H1 (cell line): ENCODE results near the gene CGA. TPM values are rescaled to one million over a fixed set of nuclear protein-coding genes. Genes with fewer than 3 reads are reported as not detected.

Experiments used
- CHD2 ChIP-seq: IDR thresholded peaks from 2 replicates; pipeline ENCODE4 v1.6.1; 2012; ENCODE audit warnings: low read length, improper control_type of control experiment
- EZH2 ChIP-seq: fragments of 200-600 bp; sonication (generic); IDR thresholded peaks from 2 replicates; pipeline ENCODE4 v1.7.1; 2012; ENCODE audit warnings: low read depth, mild to moderate bottlenecking, moderate library complexity, low read length, inconsistent platforms; ENCODE audit not compliant: severe bottlenecking
- FOSL1 ChIP-seq: IDR thresholded peaks from 2 replicates; pipeline ENCODE4 v1.6.1; 2011; ENCODE audit warnings: mild to moderate bottlenecking, low read depth, low read length, moderate library complexity; ENCODE audit not compliant: insufficient read depth
- SP4 ChIP-seq: IDR thresholded peaks from 2 replicates; pipeline ENCODE4 v1.6.1; 2012; ENCODE audit warnings: low read length, inconsistent platforms
- TEAD4 ChIP-seq: IDR thresholded peaks from 2 replicates; pipeline ENCODE4 v1.6.1; 2012; ENCODE audit warnings: low read depth, low read length, inconsistent platforms, mixed read lengths
- polyA plus RNA-seq, 7 experiments: library from polyadenylated mRNA; depleted of rRNA in 3 of 7; stranded (reverse) in 5 of 7; unstranded in 2 of 7; fragments of >200 nt in 5 of 7; fragments of 200-250 nt in 2 of 7; gene quantifications; 1 replicate in 5 of 7; 2 replicates in 1 of 7; 4 replicates in 1 of 7; pipeline versions ENCODE4 v1.2.1 to v1.2.3, GENCODE V29; 2011 to 2013; ENCODE audit warnings: missing spikeins in 2 of 7, mixed read lengths in 2 of 7
- total RNA-seq: library from RNA; stranded (reverse); fragmentation: NEBNext Ultra II Directional; extraction: Animal tissue kit (Norgen Biotek cat#: 25700); gene quantifications from 2 replicates; pipeline ENCODE4 v1.2.1, GENCODE V29; 2021

CGA gene
- total and polyA plus RNA-seq, 2 of the 8 experiments (the other 6 are each of a cell fraction or from before 2014, with no cell fraction given), result not detected

DNA sequence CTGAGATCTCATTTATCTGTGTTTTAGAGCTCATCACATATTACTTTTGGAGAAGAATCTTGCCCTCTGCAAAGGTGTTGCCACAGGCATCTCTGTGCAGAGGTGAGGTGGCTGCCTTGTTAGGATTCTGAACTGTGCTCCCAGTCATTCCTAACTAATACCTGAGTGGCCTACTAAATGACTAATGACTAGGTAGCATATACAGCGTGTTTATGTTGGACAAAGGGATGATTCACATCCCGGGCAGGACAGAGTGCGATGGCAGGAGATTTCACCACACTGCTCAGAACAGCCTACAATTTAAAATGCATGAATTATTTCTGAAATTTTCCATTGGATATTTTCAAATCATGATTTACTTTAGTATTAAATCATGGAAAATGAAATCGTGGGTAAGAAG, 23.1 kb upstream of the CGA start (continued):
- TF ChIP-seq SP4, result no peak
- TF ChIP-seq EZH2, result no peak
- TF ChIP-seq TEAD4, result no peak
- TF ChIP-seq CHD2, result no peak
- no peak for TF ChIP-seq FOSL1
